ENCODE measurements around the gene C9orf152.

- TF ChIP-seq YY1 (IDR thresholded peaks at IDR 0.05) (no peak), NR2F2 (IDR thresholded peaks at IDR 0.05) (no peak), RAD21 (IDR thresholded peaks at IDR 0.05) (no peak), JUND (IDR thresholded peaks at IDR 0.05) (no peak), REST (IDR thresholded peaks at IDR 0.05) (no peak), ATF3 (IDR thresholded peaks at IDR 0.05) (no peak), HNF4G (IDR thresholded peaks at IDR 0.05) (no peak), EGR1 (IDR thresholded peaks at IDR 0.05; ENCODE audit: low read depth in 2 of 2) (no peak), SP1 (IDR thresholded peaks at IDR 0.05) (no peak)
- TF ChIP-seq, protein P1, sequence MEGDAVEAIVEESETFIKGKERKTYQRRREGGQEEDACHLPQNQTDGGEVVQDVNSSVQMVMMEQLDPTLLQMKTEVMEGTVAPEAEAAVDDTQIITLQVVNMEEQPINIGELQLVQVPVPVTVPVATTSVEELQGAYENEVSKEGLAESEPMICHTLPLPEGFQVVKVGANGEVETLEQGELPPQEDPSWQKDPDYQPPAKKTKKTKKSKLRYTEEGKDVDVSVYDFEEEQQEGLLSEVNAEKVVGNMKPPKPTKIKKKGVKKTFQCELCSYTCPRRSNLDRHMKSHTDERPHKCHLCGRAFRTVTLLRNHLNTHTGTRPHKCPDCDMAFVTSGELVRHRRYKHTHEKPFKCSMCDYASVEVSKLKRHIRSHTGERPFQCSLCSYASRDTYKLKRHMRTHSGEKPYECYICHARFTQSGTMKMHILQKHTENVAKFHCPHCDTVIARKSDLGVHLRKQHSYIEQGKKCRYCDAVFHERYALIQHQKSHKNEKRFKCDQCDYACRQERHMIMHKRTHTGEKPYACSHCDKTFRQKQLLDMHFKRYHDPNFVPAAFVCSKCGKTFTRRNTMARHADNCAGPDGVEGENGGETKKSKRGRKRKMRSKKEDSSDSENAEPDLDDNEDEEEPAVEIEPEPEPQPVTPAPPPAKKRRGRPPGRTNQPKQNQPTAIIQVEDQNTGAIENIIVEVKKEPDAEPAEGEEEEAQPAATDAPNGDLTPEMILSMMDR (IDR thresholded peaks at IDR 0.05; ENCODE audit: low read depth, low read length, missing input control) = no peak
- TF ChIP-seq, protein P2, sequence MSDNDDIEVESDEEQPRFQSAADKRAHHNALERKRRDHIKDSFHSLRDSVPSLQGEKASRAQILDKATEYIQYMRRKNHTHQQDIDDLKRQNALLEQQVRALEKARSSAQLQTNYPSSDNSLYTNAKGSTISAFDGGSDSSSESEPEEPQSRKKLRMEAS (IDR thresholded peaks at IDR 0.05) = no peak
These were observed 33.4 kb upstream of the C9orf152 start for GRCh38 chr9:110241260-110241857.
